HT-29 (cell line): Measurements from ENCODE around the gene BTRC. TPM values are rescaled to one million over a fixed set of nuclear protein-coding genes. Genes with fewer than 3 reads are reported as not detected.

Experiments
- DNase-seq: peaks from one replicate; pipeline ENCODE4 v3.0.0-alpha.2; 2015; ENCODE audit warnings: low spot score
- total RNA-seq: library from RNA; depleted of rRNA; stranded (reverse); fragments of >200 nt; shearing (Covaris generic); gene quantifications from 2 replicates; pipeline ENCODE4 v1.2.3, GENCODE V29; 2014

The BTRC gene
- total RNA-seq, 1 experiment from 2014 or later = 3.0 TPM

GRCh38 chr10:101529725-101530553 lies 176.0 kb downstream of the BTRC start:
- no peak for DNase-seq

GRCh38 chr10:101535949-101536348 lies 182.0 kb downstream of the BTRC start:
- DNase-seq = no peak

DNA sequence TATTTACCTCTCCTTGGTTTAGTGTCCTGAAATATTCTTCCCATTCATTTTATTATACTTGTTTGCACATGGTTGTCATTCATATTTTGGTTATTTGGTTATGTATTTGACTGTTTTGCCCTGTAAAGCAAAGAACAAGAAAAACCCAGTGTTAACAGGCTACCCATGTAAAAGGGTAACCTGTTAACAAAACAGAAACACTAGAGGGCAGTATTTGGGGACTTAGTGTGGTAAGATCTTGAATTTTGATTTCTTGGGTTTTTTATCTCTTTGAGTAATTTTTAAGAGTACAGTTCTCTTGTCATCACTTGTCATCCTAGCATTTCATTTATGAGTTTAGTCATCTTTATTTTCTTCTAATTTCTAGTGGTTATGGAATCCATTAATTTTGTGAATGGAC lies 182.8 kb downstream of the BTRC start:
- DNase-seq = peak; percentile 39

GRCh38 chr10:101538446-101538845 lies 184.5 kb downstream of the BTRC start:
- DNase-seq = no peak

- DNase-seq = peak; percentile 15
Observed at GRCh38 chr10:101545898-101546297, 191.9 kb downstream of the BTRC start.

DNA sequence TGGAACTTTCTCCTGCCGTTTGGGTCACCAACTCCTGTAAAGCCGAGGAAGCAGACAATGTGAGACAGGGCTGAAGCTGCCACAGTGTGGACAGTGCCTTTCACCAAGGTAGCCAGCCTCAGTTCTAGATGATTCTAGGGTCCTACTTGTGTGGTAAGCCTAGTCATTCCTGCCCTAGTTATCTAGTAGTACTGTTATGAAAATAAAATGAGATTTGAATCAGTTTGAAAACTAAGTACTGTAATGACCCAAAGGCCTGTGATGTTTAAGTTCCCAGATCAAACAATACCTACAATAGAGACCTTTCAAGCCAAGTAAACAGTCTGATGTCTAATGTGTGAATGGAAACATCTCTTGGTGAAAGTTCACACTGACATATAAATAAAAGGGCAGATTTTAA lies 197.0 kb downstream of the BTRC start:
- DNase-seq = no peak

- no peak for DNase-seq
Observed at GRCh38 chr10:101552442-101552841, 198.5 kb downstream of the BTRC start.

DNA sequence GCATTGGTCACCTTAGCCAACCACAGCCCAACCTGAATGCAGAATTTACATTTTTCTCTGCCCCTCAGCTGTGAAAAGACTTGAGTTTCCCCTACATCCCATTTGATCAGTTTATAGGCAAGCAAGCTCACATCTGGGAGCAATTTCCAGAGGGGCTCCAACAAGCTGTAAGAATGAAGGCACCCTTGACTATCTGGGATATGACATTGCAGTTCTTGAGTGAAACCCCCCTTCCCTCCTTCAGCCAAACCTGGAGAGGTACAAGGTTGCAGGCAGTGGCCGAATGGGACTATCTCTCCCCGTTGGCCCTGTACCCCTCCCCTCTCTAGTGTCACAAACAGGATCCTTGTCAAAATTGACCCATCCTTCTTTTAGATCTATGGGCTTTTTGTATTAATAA lies 203.6 kb downstream of the BTRC start:
- no peak for DNase-seq

GRCh38 chr10:101558204-101558603 lies 204.2 kb downstream of the BTRC start:
- no peak for DNase-seq

- no peak for DNase-seq
Observed at GRCh38 chr10:101558671-101559595, 205.0 kb downstream of the BTRC start.

- DNase-seq = no peak
Observed at GRCh38 chr10:101559596-101560297, 205.8 kb downstream of the BTRC start.

GRCh38 chr10:101560298-101561067 lies 206.5 kb downstream of the BTRC start:
- DNase-seq = no peak

GRCh38 chr10:101561068-101561915 lies 207.3 kb downstream of the BTRC start:
- no peak for DNase-seq

DNA sequence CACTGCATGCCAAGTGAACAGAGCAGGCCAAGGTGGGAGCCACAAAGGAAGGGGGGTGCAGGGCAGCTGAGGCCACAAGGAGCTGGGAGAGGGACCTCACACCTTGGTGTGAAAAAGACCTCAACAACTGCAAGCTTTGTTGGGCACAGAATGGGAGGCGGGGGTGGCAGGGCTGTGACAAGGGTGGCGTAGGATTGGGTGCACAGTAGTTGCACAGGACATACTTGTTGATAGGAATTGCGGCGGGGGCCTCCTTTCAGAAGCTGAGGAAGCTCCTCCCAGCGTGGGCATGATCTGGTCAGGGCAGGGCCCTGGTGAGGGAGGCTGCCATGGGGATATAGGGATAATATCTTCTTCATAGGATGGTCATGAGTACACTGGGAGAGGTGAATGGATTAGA lies 208.3 kb downstream of the BTRC start:
- no peak for DNase-seq

- no peak for DNase-seq
Observed at GRCh38 chr10:101563007-101563406, 209.0 kb downstream of the BTRC start.

- DNase-seq = no peak
Observed at GRCh38 chr10:101563497-101564040, 209.6 kb downstream of the BTRC start.

- DNase-seq = no peak
Observed at GRCh38 chr10:101564490-101564991, 210.6 kb downstream of the BTRC start.

- no peak for DNase-seq
Observed at GRCh38 chr10:101565370-101565900, 211.5 kb downstream of the BTRC start.

DNA sequence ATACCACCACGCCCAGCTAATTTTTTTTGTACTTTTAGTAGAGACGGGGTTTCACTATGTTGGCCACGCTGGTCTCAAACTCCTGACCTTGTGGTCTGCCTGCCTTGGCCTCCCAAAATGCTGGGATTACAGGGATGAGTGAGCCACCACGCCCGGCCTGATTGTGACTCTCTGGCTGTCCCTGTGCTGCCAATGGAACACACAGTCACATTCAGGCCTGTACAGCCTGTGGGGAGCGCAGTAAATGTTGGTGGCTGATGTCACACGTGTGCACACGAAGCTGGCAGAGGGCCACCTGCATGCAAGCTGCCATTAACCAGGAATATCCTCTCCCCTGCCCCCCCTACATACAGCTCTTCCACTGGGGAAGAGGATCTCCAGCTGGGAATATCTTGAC lies 212.0 kb downstream of the BTRC start:
- no peak for DNase-seq
